MM.1S (cell line): ENCODE measurements around the gene ISL2.

Experiments
- DNase-seq: peaks from one replicate; pipeline ENCODE4 v3.0.0-alpha.2; 2015
- H2AFZ ChIP-seq: fragments of 300-600 bp; sonication (generic); 2 replicates; pipeline ENCODE4 v1.6.0; 2016; ENCODE audit warnings: antibody characterized with exemption, low read length
- H3F3A ChIP-seq: fragments of 300-600 bp; sonication (generic); 2 replicates; pipeline ENCODE4 v1.6.1; 2016; ENCODE audit warnings: mild to moderate bottlenecking, antibody characterized with exemption, low read length, moderate library complexity, mixed read lengths; ENCODE audit not compliant: insufficient read depth
- H3K27ac ChIP-seq: fragments of 300-600 bp; sonication (generic); 2 replicates; pipeline ENCODE4 v1.5.1; 2016; ENCODE audit warnings: mild to moderate bottlenecking, low read length
- H3K27me3 ChIP-seq: fragments of 300-600 bp; sonication (generic); replicated peaks from 2 replicates; pipeline ENCODE4 v1.6.0; 2016; ENCODE audit warnings: low read length; ENCODE audit not compliant: insufficient read depth
- H3K36me3 ChIP-seq: fragments of 300-600 bp; sonication (generic); replicated peaks from 2 replicates; pipeline ENCODE4 v1.6.1; 2016; ENCODE audit warnings: mild to moderate bottlenecking, low read length, mixed read lengths; ENCODE audit not compliant: insufficient read depth
- H3K4me1 ChIP-seq: fragments of 300-600 bp; sonication (generic); 2 replicates; pipeline ENCODE4 v1.6.1; 2016; ENCODE audit warnings: low read length, mixed read lengths
- H3K4me2 ChIP-seq: fragments of 300-600 bp; sonication (generic); 2 replicates; pipeline ENCODE4 v1.6.0; 2016; ENCODE audit warnings: low read depth, low read length
- H3K4me3 ChIP-seq: fragments of 300-600 bp; sonication (generic); 2 replicates; pipeline ENCODE4 v1.5.1; 2016; ENCODE audit warnings: low read length, mixed read lengths
- H3K79me2 ChIP-seq: fragments of 300-600 bp; sonication (generic); 2 replicates; pipeline ENCODE4 v1.6.1; 2016; ENCODE audit warnings: mixed run types, low read length, mixed read lengths
- H3K9ac ChIP-seq: fragments of 300-600 bp; sonication (generic); 2 replicates; pipeline ENCODE4 v1.6.1; 2016; ENCODE audit warnings: low read length, mixed read lengths
- H3K9me2 ChIP-seq: fragments of 300-600 bp; sonication (generic); replicated peaks from 2 replicates; pipeline ENCODE4 v1.6.1; 2016; ENCODE audit warnings: mild to moderate bottlenecking, low read length, mixed read lengths; ENCODE audit not compliant: insufficient read depth
- H3K9me3 ChIP-seq: fragments of 300-600 bp; sonication (generic); replicated peaks from 2 replicates; pipeline ENCODE4 v1.6.1; 2016; ENCODE audit warnings: mild to moderate bottlenecking, low read length, mixed read lengths; ENCODE audit not compliant: insufficient read depth
- H4K20me1 ChIP-seq: fragments of 300-600 bp; sonication (generic); 2 replicates; pipeline ENCODE4 v1.6.1; 2016; ENCODE audit warnings: mild to moderate bottlenecking, low read length, moderate library complexity, mixed read lengths; ENCODE audit not compliant: insufficient read depth
- EZH2 ChIP-seq: fragments of 300-600 bp; sonication (generic); optimal IDR thresholded peaks from 2 replicates; pipeline ENCODE3; 2017; ENCODE audit warnings: low read depth, mild to moderate bottlenecking, antibody characterized with exemption, low read length, mixed read lengths
- EZH2phosphoT487 ChIP-seq: fragments of 300-600 bp; sonication (generic); IDR thresholded peaks from 2 replicates; pipeline ENCODE4 v1.6.1; 2018; ENCODE audit warnings: antibody characterized with exemption, low read length
- TF ChIP-seq, protein P1 (sequence below): fragments of 300-600 bp; sonication (generic); IDR thresholded peaks from 2 replicates; pipeline ENCODE4 v1.5.1; 2016; ENCODE audit warnings: antibody characterized with exemption, low read length, mixed read lengths

ISL2 gene

DNA sequence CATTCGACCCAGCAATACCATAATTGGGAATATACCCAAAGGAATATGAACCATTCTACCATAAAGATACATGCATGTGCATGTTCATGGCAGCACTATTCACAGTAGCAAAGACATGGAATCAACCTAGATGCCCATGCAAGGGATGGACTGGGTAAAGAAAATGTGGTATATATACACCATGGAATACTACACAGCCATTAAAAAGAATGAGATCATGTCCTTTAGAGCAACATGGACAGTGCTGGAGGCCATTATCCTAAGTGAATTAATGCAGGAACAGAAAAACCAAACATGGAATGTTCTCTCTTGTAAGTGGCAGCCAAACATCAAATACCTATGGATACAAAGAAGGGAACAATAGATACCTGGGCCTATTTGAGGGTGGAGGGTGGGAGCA, 32.7 kb upstream of the ISL2 start:
- Histone ChIP-seq H3K79me2 (peaks cover 99% of the 10 kb centered on the region), H4K20me1 (peaks cover 24% of the 10 kb centered on the region)

GRCh38 chr15:76309601-76310330, 26.8 kb upstream of the ISL2 start:
- Histone ChIP-seq H3K4me3 (peak overlapping the region; percentile 97), H4K20me1 (no peaks in the 10 kb centered on the region)

More for the DNA sequence above, 32.7 kb upstream of the ISL2 start:
- H3K4me1 ChIP-seq, result no peaks in the 10 kb centered on the region
- H3K27ac ChIP-seq, result no peak overlapping the region
- no peaks in the 10 kb centered on the region for H3K9me3 ChIP-seq
- no peak overlapping the region for H2AFZ ChIP-seq
- no peak overlapping the region for H3K4me3 ChIP-seq
- no peak overlapping the region for H3K4me2 ChIP-seq
- no peaks in the 10 kb centered on the region for H3F3A ChIP-seq
- no peak overlapping the region for H3K9ac ChIP-seq
- no peak for DNase-seq
- TF ChIP-seq, protein P1, sequence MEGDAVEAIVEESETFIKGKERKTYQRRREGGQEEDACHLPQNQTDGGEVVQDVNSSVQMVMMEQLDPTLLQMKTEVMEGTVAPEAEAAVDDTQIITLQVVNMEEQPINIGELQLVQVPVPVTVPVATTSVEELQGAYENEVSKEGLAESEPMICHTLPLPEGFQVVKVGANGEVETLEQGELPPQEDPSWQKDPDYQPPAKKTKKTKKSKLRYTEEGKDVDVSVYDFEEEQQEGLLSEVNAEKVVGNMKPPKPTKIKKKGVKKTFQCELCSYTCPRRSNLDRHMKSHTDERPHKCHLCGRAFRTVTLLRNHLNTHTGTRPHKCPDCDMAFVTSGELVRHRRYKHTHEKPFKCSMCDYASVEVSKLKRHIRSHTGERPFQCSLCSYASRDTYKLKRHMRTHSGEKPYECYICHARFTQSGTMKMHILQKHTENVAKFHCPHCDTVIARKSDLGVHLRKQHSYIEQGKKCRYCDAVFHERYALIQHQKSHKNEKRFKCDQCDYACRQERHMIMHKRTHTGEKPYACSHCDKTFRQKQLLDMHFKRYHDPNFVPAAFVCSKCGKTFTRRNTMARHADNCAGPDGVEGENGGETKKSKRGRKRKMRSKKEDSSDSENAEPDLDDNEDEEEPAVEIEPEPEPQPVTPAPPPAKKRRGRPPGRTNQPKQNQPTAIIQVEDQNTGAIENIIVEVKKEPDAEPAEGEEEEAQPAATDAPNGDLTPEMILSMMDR, result no peak
- no peak for TF ChIP-seq EZH2phosphoT487
- TF ChIP-seq EZH2, result no peak
- H3K36me3 ChIP-seq, result no peaks in the 10 kb centered on the region
- no peaks in the 10 kb centered on the region for H3K9me2 ChIP-seq
- H3K27me3 ChIP-seq, result no peaks in the 10 kb centered on the region

DNA sequence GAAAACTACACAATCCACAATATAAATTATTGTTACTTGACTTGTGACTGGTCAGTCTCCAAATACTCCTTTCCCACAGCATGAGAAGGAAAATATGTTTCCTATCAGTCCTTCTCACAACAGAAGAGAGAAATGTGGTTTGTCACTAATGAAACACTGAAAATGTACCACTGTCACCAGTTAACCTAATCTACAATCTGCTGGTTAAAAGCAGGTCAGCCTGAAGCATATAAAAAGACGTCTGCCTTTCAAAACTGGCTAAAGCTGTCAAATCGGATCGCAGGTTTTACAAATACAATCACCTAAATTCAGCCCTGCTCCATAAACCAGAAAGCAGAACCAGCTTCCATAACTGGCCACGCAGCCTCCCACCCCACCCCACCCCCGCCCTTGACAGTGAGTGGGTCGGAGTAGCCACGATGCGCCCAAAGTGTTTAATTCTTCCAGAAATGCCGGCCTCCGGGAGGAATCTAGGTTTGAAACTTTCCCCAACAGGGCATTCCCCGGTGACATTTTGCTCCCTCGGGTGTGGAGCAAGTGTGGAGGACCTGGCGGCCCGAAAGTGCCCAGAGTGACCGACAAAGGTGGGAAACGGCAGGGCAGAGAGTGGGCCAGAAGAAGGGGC, 26.0 kb upstream of the ISL2 start:
- peak overlapping the region; percentile 97 for H3K9ac ChIP-seq

More at GRCh38 chr15:76309601-76310330, 26.8 kb upstream of the ISL2 start:
- Histone ChIP-seq H3K4me2 (peak overlapping the region; percentile 79), H3K79me2 (peaks cover 65% of the 10 kb centered on the region), H3K27ac (no peak overlapping the region), H3K27me3 (no peaks in the 10 kb centered on the region), H2AFZ (no peak overlapping the region), H3F3A (no peaks in the 10 kb centered on the region), H3K36me3 (no peaks in the 10 kb centered on the region), H3K4me1 (no peaks in the 10 kb centered on the region), H3K9me3 (no peaks in the 10 kb centered on the region), H3K9ac (peak overlapping the region; percentile 97; the same call in 1 of the 2 replicates), H3K9me2 (no peaks in the 10 kb centered on the region)
- no peak for DNase-seq
- TF ChIP-seq EZH2phosphoT487 (no peak), EZH2 (no peak)
- TF ChIP-seq, protein P1, result no peak

More for the DNA sequence above, 26.0 kb upstream of the ISL2 start:
- peaks cover 57% of the 10 kb centered on the region for H3K79me2 ChIP-seq
- no peak for TF ChIP-seq EZH2
- TF ChIP-seq EZH2phosphoT487, result no peak
- TF ChIP-seq, protein P1, result no peak
- H3K4me2 ChIP-seq, result peak overlapping the region; percentile 79
- peak; percentile 21 for DNase-seq
- no peaks in the 10 kb centered on the region for H3K36me3 ChIP-seq
- H2AFZ ChIP-seq, result peak overlapping the region; percentile 94
- H4K20me1 ChIP-seq, result no peaks in the 10 kb centered on the region
- H3K9me2 ChIP-seq, result no peaks in the 10 kb centered on the region
- no peaks in the 10 kb centered on the region for H3F3A ChIP-seq
- no peaks in the 10 kb centered on the region for H3K27me3 ChIP-seq
- H3K4me3 ChIP-seq, result peak overlapping the region; percentile 97
- no peaks in the 10 kb centered on the region for H3K4me1 ChIP-seq
- peak overlapping the region; percentile 59; the same call in 1 of the 2 replicates for H3K27ac ChIP-seq
- no peaks in the 10 kb centered on the region for H3K9me3 ChIP-seq
